ENCODE results near the gene C8B.
A peak's percentile ranks its signal among the peaks of the same experiment; 100 is the strongest.

Gene C8B

DNA sequence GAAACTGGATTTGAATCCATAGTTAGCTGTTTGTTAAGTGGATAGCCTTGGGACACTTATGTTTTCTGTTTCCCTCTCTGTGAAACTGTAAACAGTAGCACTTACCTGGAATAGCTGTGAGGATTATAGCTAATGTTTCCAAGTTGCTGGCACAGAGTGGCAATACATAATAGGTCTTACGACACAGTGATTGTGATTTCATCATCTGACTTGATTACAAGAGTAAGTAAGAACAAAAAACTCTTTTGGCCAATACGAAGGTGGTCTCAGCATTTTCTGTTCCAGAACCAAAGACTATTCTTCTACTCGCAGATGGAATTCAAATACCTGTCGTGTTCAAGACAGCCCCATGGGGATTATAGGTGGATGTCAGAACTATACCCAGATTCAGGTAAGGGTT, 2.1 kb downstream of the C8B start:
- WGBS, result 85% methylated on average over 4 of the region's 4 CpGs
- H2AFZ ChIP-seq (ENCODE audit: low read depth, low read length), result no peak overlapping the region
- H3K4ac ChIP-seq (ENCODE audit: low read depth in 1 of 2, low read length in 2 of 2), result no peak overlapping the region
- no peak overlapping the region for H3K14ac ChIP-seq (ENCODE audit: low read length in 2 of 2)
- no peak overlapping the region for H2AK5ac ChIP-seq (ENCODE audit: low read length, severe bottlenecking)
- H3K4me2 ChIP-seq (ENCODE audit: low read length, poor library complexity, severe bottlenecking), result no peak overlapping the region
- no peak overlapping the region for H2BK120ac ChIP-seq (ENCODE audit: low read depth, low read length)
- no peak overlapping the region for H2BK15ac ChIP-seq (ENCODE audit: low read depth, poor library complexity, severe bottlenecking)
- no peak overlapping the region for H4K8ac ChIP-seq (ENCODE audit: low read length)
- no peak overlapping the region for H2BK12ac ChIP-seq (ENCODE audit: low read length in 2 of 2)
- no peak overlapping the region for H3K9ac ChIP-seq (ENCODE audit: low read length)
- H3K4me3 ChIP-seq (ENCODE audit: insufficient read depth in 1 of 2, low read depth in 1 of 2, low read length in 2 of 2), result no peak overlapping the region
- no peak overlapping the region for H4K91ac ChIP-seq (ENCODE audit: low read length)
- no peak overlapping the region for H2BK5ac ChIP-seq (ENCODE audit: low read depth, low read length, poor library complexity, severe bottlenecking)
- H3K18ac ChIP-seq (ENCODE audit: low read depth in 1 of 2, low read length in 2 of 2), result no peak overlapping the region
- no peaks in the 10 kb centered on the region for H3K4me1 ChIP-seq (ENCODE audit: control insufficient read depth, insufficient read depth, low read depth, low read length)
- H3K36me3 ChIP-seq (ENCODE audit: control insufficient read depth in 1 of 2, insufficient read depth in 2 of 2, low read depth in 1 of 2, low read length in 2 of 2), result no peaks in the 10 kb centered on the region
- no peak overlapping the region for H3K23ac ChIP-seq (ENCODE audit: low read length in 2 of 2)
- H3K27me3 ChIP-seq (ENCODE audit: control insufficient read depth in 1 of 2, insufficient read depth in 1 of 2, low read length in 2 of 2), result no peaks in the 10 kb centered on the region
- no peak for DNase-seq
- H3K27ac ChIP-seq (ENCODE audit: low read length, poor library complexity, severe bottlenecking), result no peak overlapping the region
- no peaks in the 10 kb centered on the region for H3K79me1 ChIP-seq (replicated peaks; ENCODE audit: low read length, poor library complexity, severe bottlenecking)
- H3K9me3 ChIP-seq (ENCODE audit: control insufficient read depth, low read length), result peaks cover under 1% of the 10 kb centered on the region

DNA sequence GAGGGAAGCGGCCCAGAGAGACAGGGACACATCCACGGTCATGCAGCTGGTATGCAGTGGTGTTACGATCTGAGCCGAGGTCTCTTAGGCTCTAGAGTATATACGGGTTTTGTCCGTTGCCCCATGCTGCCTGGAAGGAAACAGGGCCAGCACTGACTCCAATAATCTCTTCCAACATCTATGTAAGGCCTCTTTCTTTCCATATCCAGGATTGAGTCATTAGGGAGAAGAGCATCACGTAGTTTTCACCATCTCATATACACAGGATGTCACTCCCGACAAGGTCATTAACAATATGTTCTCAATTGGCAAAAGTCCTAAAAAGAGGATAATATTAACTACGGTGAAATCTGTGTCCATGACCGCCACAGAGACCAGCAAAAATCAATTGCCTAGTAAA, 4.4 kb downstream of the C8B start:
- 89% methylated on average over 10 of the region's 10 CpGs for WGBS

DNA sequence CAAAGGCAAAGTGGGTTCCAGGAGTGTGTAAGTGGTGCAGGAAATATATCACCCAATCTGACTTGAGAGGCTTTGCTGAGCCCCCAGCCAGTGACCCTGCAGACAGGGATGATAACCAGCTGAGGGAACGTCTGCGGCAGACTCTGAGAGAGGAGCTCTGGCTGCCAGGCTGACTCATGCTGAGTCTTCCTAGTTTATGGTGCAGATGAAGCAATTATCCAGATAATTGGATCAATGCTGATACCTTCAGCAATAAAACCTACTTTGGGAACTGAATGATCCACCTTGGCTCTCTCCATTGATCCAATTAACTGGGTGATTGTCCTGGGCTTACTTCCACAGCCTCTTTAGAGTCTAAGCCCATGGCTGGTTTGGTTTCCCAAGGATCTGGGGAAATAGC, 7.3 kb downstream of the C8B start:
- Histone ChIP-seq H3K18ac (ENCODE audit: low read depth in 1 of 2, low read length in 2 of 2) (no peak overlapping the region), H3K27me3 (ENCODE audit: control insufficient read depth in 1 of 2, insufficient read depth in 1 of 2, low read length in 2 of 2) (no peaks in the 10 kb centered on the region), H3K4me3 (ENCODE audit: insufficient read depth in 1 of 2, low read depth in 1 of 2, low read length in 2 of 2) (no peak overlapping the region), H3K4me1 (ENCODE audit: control insufficient read depth, insufficient read depth, low read depth, low read length) (no peaks in the 10 kb centered on the region), H2BK15ac (ENCODE audit: low read depth, poor library complexity, severe bottlenecking) (no peak overlapping the region), H3K9ac (ENCODE audit: low read length) (no peak overlapping the region), H4K91ac (ENCODE audit: low read length) (no peak overlapping the region), H2BK120ac (ENCODE audit: low read depth, low read length) (no peak overlapping the region), H3K14ac (ENCODE audit: low read length in 2 of 2) (no peak overlapping the region), H4K8ac (ENCODE audit: low read length) (no peak overlapping the region), H3K36me3 (ENCODE audit: control insufficient read depth in 1 of 2, insufficient read depth in 2 of 2, low read depth in 1 of 2, low read length in 2 of 2) (no peaks in the 10 kb centered on the region), H3K9me3 (ENCODE audit: control insufficient read depth, low read length) (no peaks in the 10 kb centered on the region), H3K23ac (ENCODE audit: low read length in 2 of 2) (no peak overlapping the region), H3K27ac (ENCODE audit: low read length, poor library complexity, severe bottlenecking) (no peak overlapping the region), H3K4ac (ENCODE audit: low read depth in 1 of 2, low read length in 2 of 2) (no peak overlapping the region), H3K4me2 (ENCODE audit: low read length, poor library complexity, severe bottlenecking) (no peak overlapping the region), H2AFZ (ENCODE audit: low read depth, low read length) (no peak overlapping the region), H3K79me1 (replicated peaks; ENCODE audit: low read length, poor library complexity, severe bottlenecking) (no peaks in the 10 kb centered on the region), H2BK12ac (ENCODE audit: low read length in 2 of 2) (no peak overlapping the region), H2BK5ac (ENCODE audit: low read depth, low read length, poor library complexity, severe bottlenecking) (no peak overlapping the region), H2AK5ac (ENCODE audit: low read length, severe bottlenecking) (no peak overlapping the region)
- DNase-seq, result peak; percentile 22
- 0% methylated on average over 2 of the region's 2 CpGs for WGBS

More for the DNA sequence above, 4.4 kb downstream of the C8B start:
- Histone ChIP-seq H3K27me3 (ENCODE audit: control insufficient read depth in 1 of 2, insufficient read depth in 1 of 2, low read length in 2 of 2) (no peaks in the 10 kb centered on the region), H3K9me3 (ENCODE audit: control insufficient read depth, low read length) (no peaks in the 10 kb centered on the region), H2BK120ac (ENCODE audit: low read depth, low read length) (no peak overlapping the region), H3K4ac (ENCODE audit: low read depth in 1 of 2, low read length in 2 of 2) (no peak overlapping the region), H3K4me3 (ENCODE audit: insufficient read depth in 1 of 2, low read depth in 1 of 2, low read length in 2 of 2) (no peak overlapping the region), H3K23ac (ENCODE audit: low read length in 2 of 2) (no peak overlapping the region), H3K36me3 (ENCODE audit: control insufficient read depth in 1 of 2, insufficient read depth in 2 of 2, low read depth in 1 of 2, low read length in 2 of 2) (no peaks in the 10 kb centered on the region), H3K14ac (ENCODE audit: low read length in 2 of 2) (no peak overlapping the region), H4K8ac (ENCODE audit: low read length) (no peak overlapping the region), H2BK5ac (ENCODE audit: low read depth, low read length, poor library complexity, severe bottlenecking) (no peak overlapping the region), H4K91ac (ENCODE audit: low read length) (no peak overlapping the region), H3K4me1 (ENCODE audit: control insufficient read depth, insufficient read depth, low read depth, low read length) (no peaks in the 10 kb centered on the region), H3K27ac (ENCODE audit: low read length, poor library complexity, severe bottlenecking) (no peak overlapping the region), H3K18ac (ENCODE audit: low read depth in 1 of 2, low read length in 2 of 2) (no peak overlapping the region), H3K79me1 (replicated peaks; ENCODE audit: low read length, poor library complexity, severe bottlenecking) (no peaks in the 10 kb centered on the region), H2BK12ac (ENCODE audit: low read length in 2 of 2) (no peak overlapping the region), H2BK15ac (ENCODE audit: low read depth, poor library complexity, severe bottlenecking) (no peak overlapping the region), H2AK5ac (ENCODE audit: low read length, severe bottlenecking) (no peak overlapping the region), H3K4me2 (ENCODE audit: low read length, poor library complexity, severe bottlenecking) (no peak overlapping the region), H3K9ac (ENCODE audit: low read length) (no peak overlapping the region), H2AFZ (ENCODE audit: low read depth, low read length) (no peak overlapping the region)
- no peak for DNase-seq

DNA sequence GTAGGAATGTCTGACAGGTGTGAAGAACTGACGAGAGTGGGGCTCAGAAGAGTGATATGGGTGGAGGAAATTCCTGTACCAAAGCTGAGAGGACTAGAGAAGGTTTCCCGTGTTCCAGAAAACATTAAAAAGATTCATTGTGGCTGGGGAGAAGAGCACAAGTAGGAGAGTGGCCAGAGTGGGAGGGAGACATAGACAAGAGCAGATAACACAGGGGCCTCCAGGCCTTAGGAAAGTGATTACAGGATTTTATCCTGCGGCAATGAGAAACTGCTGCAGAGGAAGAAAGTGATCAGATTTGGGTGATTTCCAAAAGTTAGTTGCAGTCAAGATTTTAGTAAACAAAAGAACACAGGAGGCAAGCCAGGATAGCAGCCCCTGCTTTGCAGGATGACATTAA, 7.9 kb downstream of the C8B start:
- H2AFZ ChIP-seq (ENCODE audit: low read depth, low read length), result no peak overlapping the region
- no peaks in the 10 kb centered on the region for H3K4me1 ChIP-seq (ENCODE audit: control insufficient read depth, insufficient read depth, low read depth, low read length)
- DNase-seq, result no peak
- H4K91ac ChIP-seq (ENCODE audit: low read length), result no peak overlapping the region
- H3K18ac ChIP-seq (ENCODE audit: low read depth in 1 of 2, low read length in 2 of 2), result no peak overlapping the region
- no peak overlapping the region for H4K8ac ChIP-seq (ENCODE audit: low read length)
- H2AK5ac ChIP-seq (ENCODE audit: low read length, severe bottlenecking), result no peak overlapping the region
- H3K23ac ChIP-seq (ENCODE audit: low read length in 2 of 2), result no peak overlapping the region
- H3K9me3 ChIP-seq (ENCODE audit: control insufficient read depth, low read length), result no peaks in the 10 kb centered on the region
- H3K36me3 ChIP-seq (ENCODE audit: control insufficient read depth in 1 of 2, insufficient read depth in 2 of 2, low read depth in 1 of 2, low read length in 2 of 2), result no peaks in the 10 kb centered on the region
- H3K9ac ChIP-seq (ENCODE audit: low read length), result no peak overlapping the region
- H3K14ac ChIP-seq (ENCODE audit: low read length in 2 of 2), result no peak overlapping the region
- no peak overlapping the region for H2BK12ac ChIP-seq (ENCODE audit: low read length in 2 of 2)
- no peak overlapping the region for H2BK15ac ChIP-seq (ENCODE audit: low read depth, poor library complexity, severe bottlenecking)
- WGBS, result 39% methylated on average over 3 of the region's 3 CpGs
- no peak overlapping the region for H3K27ac ChIP-seq (ENCODE audit: low read length, poor library complexity, severe bottlenecking)
- H3K27me3 ChIP-seq (ENCODE audit: control insufficient read depth in 1 of 2, insufficient read depth in 1 of 2, low read length in 2 of 2), result no peaks in the 10 kb centered on the region
- H3K79me1 ChIP-seq (replicated peaks; ENCODE audit: low read length, poor library complexity, severe bottlenecking), result no peaks in the 10 kb centered on the region
- no peak overlapping the region for H3K4ac ChIP-seq (ENCODE audit: low read depth in 1 of 2, low read length in 2 of 2)
- H3K4me2 ChIP-seq (ENCODE audit: low read length, poor library complexity, severe bottlenecking), result no peak overlapping the region
- H3K4me3 ChIP-seq (ENCODE audit: insufficient read depth in 1 of 2, low read depth in 1 of 2, low read length in 2 of 2), result no peak overlapping the region
- no peak overlapping the region for H2BK5ac ChIP-seq (ENCODE audit: low read depth, low read length, poor library complexity, severe bottlenecking)
- H2BK120ac ChIP-seq (ENCODE audit: low read depth, low read length), result no peak overlapping the region

All from mesenchymal stem cell (in vitro differentiated cells and primary cell).